Measurements from ENCODE around the gene SLC22A12.
"Not testable (repeated sequence)": the region's sequence is repeated elsewhere in the genome, so short reads cannot be mapped to it uniquely, and the experiment has no call there.

The SLC22A12 gene

DNA sequence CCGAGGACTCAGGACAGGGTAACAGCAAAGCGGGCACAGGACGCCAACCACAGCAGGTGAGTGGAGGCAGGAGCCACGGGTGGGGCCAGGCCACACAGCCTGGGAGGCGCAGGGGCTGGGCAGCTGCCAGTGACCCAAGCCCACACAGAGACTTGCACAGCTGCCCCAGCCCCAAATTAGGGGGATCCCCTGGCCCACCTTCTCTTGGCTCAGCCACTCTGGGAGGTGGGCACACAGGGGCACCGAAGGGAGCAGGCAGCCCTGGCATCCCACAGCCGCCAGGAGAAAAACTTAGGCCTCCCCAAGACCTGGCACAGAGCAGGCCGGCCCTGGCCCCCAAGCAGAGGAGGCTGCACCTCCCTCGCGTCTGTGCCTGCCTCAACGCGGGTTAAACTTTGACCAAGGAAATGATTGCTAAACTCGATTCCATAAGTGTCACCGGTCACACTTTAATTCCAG is at the start of gene SLC22A12:
Gene SLC22A12 (plus strand): TSS at position 458 of the 459 bp plus-strand sequence. CDS start 337 bp downstream, outside the sequence.
- DNase-seq (ENCODE audit: low read depth, low spot score), result no peak

DNA sequence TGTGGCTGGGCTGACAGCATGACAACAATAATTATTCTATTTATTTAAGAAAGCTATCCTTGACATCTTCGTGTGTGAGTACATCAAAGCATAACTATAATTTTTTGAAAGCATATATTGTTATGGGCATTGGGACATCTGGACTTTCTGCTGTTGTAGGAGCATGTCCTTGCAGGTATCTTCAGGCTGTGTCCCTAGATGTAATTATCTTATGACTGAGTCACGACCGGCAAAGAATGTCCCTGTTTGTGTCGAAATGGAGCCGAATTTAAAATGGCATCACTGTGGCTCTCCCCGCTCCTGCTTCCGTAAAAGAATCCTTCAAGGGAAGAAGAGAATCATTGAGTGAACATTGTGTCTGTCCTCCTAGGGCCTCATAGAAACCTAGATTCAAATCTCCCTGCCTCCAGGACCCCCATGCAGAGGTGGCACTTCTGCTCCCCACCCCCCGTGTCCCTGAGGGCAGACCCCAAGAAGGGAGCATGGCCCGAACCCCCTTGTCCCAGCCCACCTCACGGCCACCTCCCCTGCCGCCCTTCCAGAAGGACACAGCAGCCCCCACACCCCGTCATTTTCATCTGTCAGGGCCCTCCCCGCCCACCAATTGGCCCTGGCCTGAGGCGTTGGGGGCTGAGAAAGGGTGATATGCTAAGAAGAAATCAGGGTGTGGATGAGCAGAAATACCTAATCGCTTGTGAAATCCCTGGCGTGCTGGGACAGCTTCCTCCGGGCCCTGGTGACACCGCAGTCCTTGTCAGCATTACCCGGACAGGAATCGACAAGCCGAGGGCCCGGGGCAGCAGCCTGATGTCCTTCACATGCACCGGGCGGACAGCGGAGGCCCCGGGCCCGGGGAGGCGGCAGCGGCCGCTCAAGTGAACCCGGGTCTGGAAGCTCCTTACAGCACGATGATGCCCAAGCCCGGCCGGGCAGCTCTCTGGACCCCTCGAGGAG is 48.6 kb upstream of the SLC22A12 start:
- DNase-seq (ENCODE audit: low read depth, low spot score), result no peak

DNA sequence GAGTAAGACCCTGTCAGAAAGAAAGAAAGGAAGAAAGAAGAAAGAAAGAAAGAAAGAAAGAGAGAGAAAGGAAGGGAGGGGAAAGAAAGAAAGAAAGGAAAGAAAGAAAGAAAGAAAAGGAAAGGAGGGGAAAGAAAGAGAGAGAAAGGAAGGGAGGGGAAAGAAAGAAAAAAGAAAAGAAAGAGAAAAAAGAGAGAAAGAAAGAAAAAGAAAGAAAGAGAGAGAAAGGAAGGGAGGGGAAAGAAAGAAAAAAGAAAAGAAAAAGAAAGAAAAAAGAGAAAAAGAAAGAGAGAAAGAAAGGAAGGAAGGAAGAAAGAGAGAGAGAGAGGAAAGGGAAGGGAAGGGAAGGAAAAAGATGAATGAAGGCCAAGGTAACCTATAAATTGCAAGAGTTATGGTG is 47.2 kb upstream of the SLC22A12 start:
- DNase-seq (ENCODE audit: low read depth, low spot score), result no peak

DNA sequence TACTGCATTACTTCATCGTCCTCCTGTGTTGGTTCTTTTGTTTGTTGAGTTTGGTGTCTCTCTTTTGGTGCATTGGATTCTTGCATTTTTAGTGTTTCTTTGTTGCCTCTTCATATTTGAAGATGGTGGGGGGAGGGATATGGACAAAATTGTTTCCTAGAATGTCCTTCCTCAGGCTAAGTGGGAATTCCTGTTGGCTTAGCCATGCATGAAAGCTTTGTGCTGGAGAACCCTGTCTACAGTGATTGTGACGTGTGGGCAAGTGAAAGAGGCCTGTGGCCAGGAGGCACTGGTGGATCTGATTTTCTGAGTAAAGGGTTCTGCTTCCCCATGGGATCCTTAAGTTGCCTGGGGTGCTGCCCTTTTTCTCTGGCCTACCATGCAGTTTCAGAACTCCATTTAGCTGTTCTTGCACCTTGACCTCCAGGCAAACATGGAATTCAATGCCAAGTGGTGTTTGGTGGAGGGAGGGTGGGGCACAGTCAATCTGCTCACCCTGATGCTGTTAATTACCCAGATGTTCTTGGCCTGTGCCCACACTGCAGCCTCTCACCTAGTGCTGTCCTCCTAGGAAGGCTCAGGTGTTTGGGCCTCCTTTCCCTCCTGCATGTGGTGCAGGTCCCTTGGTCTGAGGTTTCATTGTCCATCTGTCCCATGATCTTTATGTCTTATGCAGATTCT is 46.3 kb upstream of the SLC22A12 start:
- DNase-seq (ENCODE audit: low read depth, low spot score), result no peak

DNA sequence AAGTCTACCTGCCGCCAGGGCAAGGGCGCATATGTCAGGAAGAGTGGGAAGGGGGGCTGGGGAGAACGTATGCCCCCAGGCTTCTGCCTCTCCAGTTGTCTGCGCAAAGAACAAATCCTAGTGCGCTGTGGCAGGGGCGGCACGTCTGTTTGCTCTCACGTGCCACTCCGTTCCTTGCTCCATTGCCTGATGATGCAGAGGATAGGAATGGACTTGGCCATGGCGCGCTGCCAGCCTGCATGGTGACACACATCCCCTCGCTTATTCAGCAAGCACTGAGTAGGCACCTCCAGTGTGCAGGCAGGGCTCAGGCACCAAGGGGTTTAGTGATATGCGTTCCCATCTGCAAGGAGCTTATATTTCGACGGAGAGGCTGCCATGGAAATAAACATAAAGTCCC is 45.4 kb upstream of the SLC22A12 start:
- DNase-seq (ENCODE audit: low read depth, low spot score), result no peak

DNA sequence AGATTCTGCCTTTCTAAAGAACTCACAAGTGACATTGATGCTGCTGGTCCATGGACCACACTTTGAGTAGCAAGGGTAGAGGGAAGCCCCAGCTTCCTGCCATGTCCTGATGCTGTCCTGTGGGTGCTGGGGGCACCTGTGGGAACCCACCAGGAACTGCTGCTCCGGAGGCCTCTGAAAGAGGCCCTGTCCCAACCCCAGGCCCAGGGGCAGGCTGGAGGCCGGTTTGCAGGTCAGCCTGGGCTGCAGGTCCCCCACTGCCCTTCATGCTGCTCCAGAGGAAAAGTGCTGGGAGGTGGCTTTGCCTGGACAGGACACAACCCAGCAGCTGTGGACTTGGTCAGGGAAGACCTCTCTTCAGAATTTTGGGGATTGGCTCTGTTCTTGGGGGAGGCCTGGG is 44.8 kb upstream of the SLC22A12 start:
- DNase-seq (ENCODE audit: low read depth, low spot score), result no peak

DNA sequence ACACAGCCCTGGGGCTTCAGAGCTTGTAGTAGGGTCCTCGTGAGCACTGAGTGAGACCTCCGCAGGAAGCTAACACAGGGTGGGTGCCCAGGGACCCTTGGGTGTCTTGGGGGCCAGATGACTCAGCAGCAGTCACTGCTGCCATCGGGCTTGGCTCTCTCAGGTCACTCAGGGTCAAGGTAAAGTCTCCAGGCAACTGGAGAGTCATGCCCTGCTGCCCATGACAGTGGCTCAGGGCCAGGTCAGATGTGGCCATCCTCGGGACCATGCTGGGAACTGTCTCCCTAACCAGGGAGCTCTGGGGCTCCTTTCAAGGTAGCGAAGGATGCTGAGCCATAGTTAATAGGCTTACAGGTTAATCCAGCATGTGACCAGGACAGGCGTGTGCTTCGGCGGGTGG is 44.4 kb upstream of the SLC22A12 start:
- DNase-seq (ENCODE audit: low read depth, low spot score), result no peak

DNA sequence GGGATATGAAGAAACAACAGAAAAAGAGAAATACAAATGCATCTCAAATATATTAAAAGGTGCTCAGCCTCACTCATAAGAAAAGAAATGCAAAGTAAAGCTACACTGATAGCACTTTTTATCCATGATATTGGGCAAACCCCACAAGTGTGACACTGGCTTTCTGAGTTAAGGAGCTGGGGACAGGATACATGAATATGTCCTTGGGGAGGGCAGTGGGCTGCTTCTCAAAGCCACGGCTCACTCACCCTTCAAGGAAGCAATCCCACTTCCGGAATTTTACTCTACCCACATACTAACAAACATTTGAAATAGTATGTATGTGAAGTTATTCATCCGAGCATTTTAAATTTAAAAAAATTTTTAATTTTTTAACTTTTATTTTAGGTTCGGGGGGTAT is 41.1 kb upstream of the SLC22A12 start:
- DNase-seq (ENCODE audit: low read depth, low spot score), result no peak

DNA sequence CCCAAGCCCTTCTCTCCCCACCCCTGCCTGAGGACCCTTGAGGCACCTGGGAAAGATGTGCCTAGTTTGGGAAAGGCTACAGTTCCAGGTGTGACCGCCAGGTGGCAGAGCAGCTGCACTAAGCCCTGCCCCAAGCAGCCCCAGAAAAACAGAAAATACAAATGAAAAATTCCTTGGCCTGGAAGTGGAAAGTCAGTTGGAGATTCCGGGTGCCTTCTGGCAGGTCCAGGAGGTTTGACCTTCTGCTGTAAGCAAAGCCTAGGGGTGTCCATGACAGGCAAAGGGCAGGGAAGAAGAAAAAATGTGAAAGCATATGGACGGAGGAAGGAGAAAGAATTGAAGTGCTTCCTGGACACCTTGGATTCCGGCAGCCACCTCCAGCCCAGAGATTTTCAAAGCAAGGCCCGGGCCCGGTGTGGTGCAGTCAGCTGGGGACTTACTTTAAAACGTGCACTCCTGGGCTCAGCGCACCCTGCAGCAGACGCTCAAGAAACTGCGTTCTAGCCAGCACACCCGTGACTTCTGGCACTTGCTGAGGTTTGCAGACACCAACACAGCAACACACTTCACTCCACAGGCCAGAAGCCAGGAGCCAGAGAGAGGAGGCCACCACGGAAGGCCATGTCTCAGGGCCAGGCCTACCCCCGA is 37.3 kb upstream of the SLC22A12 start:
- no peak for DNase-seq (ENCODE audit: low read depth, low spot score)

DNA sequence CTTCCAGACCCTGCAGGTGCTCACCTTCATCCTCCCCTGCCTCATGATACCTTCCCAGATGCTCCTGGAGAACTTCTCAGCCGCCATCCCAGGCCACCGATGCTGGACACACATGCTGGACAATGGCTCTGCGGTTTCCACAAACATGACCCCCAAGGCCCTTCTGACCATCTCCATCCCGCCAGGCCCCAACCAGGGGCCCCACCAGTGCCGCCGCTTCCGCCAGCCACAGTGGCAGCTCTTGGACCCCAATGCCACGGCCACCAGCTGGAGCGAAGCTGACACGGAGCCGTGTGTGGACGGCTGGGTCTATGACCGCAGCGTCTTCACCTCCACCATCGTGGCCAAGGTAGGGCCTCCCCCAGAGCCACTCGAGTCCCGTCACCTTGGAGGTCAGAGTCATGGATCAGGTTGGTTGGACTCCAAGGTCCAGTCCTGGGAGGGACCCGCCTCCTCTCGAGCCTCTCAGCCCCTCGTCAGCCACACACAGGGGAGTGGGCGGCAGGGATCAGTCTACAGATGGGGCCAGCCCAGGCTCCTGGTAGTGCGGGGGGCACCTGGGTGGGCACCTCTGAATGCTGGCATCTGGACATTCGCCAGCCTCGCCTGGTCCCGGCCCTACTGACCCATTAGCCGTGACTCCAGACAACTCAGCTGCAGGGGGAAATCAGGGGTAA is 34.8 kb upstream of the SLC22A12 start:
- no peak for DNase-seq (ENCODE audit: low read depth, low spot score)

DNA sequence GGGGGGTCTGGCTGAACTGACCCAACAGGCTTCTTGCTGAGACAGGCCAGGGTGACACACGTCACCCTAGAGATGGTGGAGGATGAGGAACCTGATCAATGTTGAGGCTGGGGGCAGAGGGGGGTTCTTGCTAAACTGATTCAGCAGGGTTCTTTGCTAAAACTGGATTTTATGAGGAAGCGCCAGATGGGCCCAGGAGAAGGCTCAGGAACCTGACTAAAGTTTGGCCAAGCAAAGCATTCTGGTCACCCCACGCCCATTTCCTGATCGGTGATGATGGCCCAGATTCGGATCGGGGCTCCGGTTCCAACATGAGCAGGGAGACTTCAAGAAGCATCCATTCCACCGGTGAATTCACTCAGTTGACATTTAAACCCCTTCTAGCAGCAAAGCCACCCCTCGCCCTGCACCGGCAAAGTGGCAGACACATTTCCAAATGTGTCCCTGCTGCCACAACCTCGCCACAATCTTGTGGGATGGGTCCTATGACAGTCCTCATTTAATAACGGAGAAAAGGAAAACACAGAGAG is 34.2 kb upstream of the SLC22A12 start:
- no peak for DNase-seq (ENCODE audit: low read depth, low spot score)

DNA sequence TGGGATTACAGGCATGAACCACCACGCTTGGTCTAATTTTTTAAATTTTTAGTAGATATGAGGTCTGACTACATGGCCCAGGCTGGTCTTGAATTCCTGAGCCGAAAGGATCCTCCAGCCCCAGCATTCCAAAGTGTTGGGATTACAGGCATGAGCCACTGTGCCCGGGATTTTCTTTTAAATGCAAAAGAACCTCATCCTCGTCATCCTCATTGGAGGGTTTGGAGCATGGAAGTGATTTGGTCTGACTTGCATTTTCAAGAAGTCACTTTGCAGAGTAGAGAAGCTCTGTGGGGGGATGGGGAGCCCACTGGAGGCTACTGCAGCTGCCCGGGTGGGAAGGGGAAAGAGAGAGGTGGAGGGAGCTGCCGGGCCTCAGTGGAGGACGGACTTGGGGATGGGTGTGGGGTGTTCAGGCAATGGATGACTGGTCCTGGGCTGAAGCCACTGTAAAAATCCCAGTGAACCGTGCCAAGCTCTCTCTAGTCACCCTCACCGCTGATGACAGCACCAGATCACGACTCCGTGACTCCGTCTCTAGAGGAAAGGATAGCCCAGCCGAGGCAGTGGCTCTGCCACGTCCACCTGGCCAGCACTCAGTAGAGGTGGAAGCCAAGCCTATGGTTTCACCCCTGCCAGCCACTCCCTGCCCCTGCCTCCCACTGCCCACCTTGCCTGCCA is 32.8 kb upstream of the SLC22A12 start:
- DNase-seq (ENCODE audit: low read depth, low spot score), result no peak

DNA sequence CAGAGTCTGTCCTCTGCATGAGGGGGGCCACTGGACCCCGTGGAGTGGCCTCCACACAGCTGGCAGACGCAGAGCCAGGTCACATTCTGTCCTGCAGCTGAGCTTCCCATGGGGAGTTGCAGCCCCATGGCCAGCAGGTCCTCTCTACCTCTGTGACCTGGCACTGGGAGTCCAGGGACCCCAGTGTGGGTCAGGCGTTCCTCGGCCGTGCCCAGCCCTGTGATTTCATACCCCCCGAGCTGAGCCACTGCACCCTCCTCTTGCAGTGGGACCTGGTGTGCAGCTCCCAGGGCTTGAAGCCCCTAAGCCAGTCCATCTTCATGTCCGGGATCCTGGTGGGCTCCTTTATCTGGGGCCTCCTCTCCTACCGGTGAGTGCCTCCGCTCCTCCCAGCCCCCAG is 32.2 kb upstream of the SLC22A12 start:
- no peak for DNase-seq (ENCODE audit: low read depth, low spot score)

DNA sequence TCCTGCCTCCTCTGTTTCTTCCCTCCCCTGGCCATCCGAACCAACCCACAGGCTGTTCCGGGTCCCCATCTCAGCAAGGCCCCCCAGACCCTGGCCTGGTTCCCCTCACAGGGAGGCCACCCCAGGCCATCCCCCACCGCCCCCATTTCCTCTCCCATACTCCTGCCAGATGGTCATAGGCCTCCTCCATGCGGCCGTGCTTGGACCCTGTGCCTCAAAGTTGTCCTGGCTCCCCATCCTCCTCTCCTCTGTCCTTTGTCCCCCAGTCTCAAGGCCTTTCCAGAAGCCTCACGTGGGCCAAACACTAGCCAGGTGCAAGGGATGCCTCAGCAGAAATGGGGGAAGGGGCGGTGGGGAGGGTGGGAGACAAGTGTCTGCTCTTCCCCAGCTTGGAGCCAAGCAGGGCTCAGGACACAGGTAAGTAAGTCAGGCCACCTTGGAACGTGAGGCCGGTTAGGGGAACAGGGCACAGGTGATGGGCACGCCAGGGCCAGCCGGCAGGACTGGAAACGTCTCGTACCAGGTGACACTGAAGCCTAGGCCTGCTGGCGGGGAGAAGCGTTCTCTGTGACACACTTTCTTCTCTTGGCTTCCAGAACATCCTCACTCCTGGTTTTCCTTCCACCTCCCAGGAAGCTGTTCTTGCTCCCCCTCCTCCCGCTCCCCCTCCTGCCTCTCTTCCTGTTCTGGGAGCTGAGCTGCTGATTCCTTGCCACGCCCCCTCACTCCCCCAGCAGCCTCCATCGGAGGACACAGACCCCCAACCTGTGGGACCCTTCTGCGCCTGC is 31.5 kb upstream of the SLC22A12 start:
- DNase-seq (ENCODE audit: low read depth, low spot score), result no peak

DNA sequence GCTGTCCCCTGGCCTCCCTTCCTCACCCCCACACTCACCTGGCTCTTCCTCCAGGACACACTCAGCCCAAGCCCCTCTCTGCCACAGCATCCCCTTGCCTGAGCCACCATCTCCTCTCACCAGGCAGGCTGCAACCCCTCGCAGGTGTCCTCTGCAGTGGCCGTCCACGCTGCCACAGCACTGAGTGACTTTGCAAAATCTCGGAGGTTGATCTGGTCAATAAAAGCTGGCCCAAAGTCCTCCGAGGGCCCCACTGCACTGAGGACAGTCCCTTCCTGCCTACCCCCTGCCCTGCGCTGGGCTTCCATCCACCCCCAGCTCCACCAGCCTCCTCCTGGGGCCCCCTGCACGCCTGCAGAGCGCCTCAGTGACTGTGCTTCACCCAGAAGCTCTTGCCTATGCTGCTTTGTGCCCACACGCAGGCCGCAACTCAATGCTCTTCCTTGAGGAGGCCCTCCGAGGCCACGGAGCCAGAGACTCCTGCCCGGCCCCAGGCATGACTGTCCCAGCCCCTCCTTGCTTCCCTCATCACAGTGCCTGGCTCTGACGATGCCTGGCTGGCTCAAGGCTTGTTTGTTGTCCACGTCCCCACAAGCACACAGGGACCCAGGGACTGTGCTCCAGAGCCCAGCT is 30.8 kb upstream of the SLC22A12 start:
- DNase-seq (ENCODE audit: low read depth, low spot score), result no peak

DNA sequence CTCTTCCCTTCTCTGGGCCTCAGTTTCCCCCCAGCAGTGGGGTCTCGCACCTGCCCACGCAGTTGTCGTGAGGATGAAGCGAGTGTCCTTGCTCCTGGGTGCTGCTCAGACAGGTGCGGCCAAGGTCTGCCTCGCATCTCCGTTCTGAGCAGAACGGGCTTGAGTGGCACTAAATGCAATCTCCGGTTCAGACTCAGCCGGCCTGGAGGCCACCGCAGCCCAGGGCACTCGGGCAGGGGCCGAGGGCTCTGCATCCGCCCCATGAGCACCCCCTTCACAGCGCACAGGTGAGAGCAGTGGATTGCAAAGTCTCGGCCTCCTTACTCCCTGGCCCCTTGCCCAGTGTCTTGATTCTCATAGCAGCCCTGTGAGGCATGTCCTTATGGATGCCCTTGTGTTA is 30.1 kb upstream of the SLC22A12 start:
- DNase-seq (ENCODE audit: low read depth, low spot score), result no peak

DNA sequence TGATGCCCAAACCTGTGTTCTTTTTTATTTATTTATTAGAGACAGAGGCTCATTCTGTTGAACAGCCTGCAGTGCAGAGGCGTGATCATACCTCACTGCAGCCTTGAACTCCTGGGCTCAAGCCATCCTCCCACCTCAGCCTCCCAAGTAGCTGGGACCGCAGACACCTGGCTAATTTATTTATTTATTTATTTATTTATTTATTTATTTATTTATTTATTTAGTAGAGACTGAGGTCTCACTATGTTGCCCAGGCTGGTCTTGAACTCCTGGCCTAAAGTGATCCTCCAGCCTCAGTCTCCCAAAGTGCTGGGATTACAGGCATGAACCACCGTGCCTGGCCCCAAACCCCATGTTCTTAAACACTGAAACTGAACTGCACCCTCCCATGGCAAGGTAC is 29.6 kb upstream of the SLC22A12 start:
- not testable (repeated sequence) for DNase-seq (ENCODE audit: low read depth, low spot score)

DNA sequence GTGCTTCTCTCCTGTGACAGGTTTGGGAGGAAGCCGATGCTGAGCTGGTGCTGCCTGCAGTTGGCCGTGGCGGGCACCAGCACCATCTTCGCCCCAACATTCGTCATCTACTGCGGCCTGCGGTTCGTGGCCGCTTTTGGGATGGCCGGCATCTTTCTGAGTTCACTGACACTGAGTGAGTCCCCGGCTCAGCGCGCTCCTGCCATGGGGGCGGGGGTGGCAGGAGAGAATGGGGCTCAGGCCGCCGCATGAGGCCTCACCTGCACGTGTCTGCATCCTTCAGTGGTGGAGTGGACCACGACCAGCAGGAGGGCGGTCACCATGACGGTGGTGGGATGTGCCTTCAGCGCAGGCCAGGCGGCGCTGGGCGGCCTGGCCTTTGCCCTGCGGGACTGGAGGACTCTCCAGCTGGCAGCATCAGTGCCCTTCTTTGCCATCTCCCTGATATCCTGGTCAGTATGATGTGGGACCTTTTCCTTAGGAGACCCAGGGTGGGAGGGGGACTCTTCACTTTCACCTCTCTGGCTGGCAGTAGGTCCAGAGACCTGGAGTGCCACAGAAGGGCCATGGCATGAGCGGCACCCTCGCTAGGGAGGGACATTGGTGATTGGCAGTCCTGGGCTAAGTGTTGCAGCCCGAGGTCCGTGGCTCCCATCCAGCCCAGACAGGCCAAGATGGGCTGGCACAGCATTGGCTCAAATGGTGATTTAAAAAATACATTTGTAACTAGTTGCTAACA is 28.9 kb upstream of the SLC22A12 start:
- no peak for DNase-seq (ENCODE audit: low read depth, low spot score)
